Activated CD8-positive, alpha-beta memory T cell treated with anti-CD3 and anti-CD28 coated beads, Interleukin-2, amount 10 ng/mL, durations not matched to agents 7 days and 5 days (primary cell): Measurements from ENCODE around the gene ARID4B. TPM values are rescaled to one million over a fixed set of nuclear protein-coding genes. Genes with fewer than 3 reads are reported as not detected.
"Not testable (repeated sequence)": the region's sequence is repeated elsewhere in the genome, so short reads cannot be mapped to it uniquely, and the experiment has no call there.

ENCODE experiments used
- ATAC-seq: fragments of 150-1000 bp; cut with Tn5 transposase; one replicate; pipeline ENCODE4 v1.10.0; 2021; ENCODE audit warnings: moderate library complexity
- CTCF ChIA-PET: fragments of 350-600 bp; sonication (Branson Sonifier 250); formaldehyde crosslinking; loops from one replicate; lab custom pipeline; 2021; ENCODE audit warnings: antibody characterized with exemption; lab: Charles Lee
- DNase-seq: peaks from one replicate; pipeline ENCODE4 v3.0.0-alpha.2; 2020
- H3K27ac Mint-ChIP-seq: one replicate; pipeline ENCODE4 v1.8.0; 2021; ENCODE audit warnings: mild to moderate bottlenecking, mixed read lengths
- H3K27me3 Mint-ChIP-seq: one replicate; pipeline ENCODE4 v1.8.0; 2021; ENCODE audit warnings: mixed read lengths
- H3K36me3 Mint-ChIP-seq: one replicate; pipeline ENCODE4 v1.8.0; 2021; ENCODE audit warnings: mild to moderate bottlenecking, mixed read lengths
- H3K4me1 Mint-ChIP-seq: one replicate; pipeline ENCODE4 v1.8.0; 2021; ENCODE audit warnings: mixed read lengths
- H3K4me3 Mint-ChIP-seq: one replicate; pipeline ENCODE4 v1.8.0; 2021; ENCODE audit warnings: mild to moderate bottlenecking, moderate library complexity, mixed read lengths
- H3K9me3 Mint-ChIP-seq: one replicate; pipeline ENCODE4 v1.8.0; 2022; ENCODE audit warnings: low read depth, mixed read lengths
- total RNA-seq, 2 experiments: library from RNA; stranded (reverse); gene quantifications; one replicate each; pipeline ENCODE4 v1.2.3, GENCODE V29; 2021

ARID4B gene, protein sequence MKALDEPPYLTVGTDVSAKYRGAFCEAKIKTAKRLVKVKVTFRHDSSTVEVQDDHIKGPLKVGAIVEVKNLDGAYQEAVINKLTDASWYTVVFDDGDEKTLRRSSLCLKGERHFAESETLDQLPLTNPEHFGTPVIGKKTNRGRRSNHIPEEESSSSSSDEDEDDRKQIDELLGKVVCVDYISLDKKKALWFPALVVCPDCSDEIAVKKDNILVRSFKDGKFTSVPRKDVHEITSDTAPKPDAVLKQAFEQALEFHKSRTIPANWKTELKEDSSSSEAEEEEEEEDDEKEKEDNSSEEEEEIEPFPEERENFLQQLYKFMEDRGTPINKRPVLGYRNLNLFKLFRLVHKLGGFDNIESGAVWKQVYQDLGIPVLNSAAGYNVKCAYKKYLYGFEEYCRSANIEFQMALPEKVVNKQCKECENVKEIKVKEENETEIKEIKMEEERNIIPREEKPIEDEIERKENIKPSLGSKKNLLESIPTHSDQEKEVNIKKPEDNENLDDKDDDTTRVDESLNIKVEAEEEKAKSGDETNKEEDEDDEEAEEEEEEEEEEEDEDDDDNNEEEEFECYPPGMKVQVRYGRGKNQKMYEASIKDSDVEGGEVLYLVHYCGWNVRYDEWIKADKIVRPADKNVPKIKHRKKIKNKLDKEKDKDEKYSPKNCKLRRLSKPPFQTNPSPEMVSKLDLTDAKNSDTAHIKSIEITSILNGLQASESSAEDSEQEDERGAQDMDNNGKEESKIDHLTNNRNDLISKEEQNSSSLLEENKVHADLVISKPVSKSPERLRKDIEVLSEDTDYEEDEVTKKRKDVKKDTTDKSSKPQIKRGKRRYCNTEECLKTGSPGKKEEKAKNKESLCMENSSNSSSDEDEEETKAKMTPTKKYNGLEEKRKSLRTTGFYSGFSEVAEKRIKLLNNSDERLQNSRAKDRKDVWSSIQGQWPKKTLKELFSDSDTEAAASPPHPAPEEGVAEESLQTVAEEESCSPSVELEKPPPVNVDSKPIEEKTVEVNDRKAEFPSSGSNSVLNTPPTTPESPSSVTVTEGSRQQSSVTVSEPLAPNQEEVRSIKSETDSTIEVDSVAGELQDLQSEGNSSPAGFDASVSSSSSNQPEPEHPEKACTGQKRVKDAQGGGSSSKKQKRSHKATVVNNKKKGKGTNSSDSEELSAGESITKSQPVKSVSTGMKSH (N-terminal part only)
- 10 to 100 TPM; 43.3 to 61.0 TPM for total RNA-seq

DNA sequence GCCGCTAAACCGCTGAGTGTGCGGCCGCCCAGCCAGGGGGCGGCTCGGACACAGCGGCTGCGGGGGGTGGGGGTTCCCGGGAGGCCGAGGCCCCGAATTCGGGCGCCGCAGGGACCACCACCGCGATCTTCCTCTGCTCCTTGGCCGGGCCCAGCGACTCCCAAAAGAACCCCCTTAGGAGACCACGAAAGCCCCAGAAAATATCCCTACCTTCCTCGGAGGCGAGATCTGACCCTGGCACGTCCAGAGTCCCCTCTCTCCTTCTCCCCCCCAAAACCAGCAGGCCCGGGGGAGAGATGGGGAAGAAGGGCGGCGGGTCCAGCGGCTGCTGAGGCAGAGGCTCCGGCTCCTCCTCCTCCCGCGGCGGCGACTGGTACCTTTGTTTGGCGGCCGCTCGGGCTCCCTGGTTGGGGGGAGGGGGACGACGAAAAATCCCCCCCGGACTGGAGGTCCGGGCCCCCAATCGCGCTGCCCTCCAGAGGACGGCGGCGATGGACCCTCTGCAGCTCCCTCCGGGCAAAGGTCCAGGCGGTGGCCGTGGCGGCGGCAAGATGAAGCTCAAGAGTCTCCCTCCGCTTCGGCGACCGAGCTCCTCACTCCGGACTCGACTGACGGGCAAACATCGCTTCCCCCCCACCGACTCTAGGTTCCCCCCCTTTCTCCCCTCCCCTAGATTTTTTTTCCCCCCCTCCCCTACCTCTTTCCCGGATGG, at the start of gene ARID4B:
Gene ARID4B (minus strand): TSS at position 621 of the 712 bp plus-strand sequence. CDS start 1,260 bp downstream, outside the sequence.
- Mint-ChIP-seq H3K9me3 (no peaks in the 10 kb centered on the region), H3K27ac (peak within 1 kb of the TSS; percentile 98), H3K27me3 (no peaks in the 10 kb centered on the region), H3K36me3 (peaks cover 28% of the 10 kb centered on the region), H3K4me1 (peaks cover 46% of the 10 kb centered on the region), H3K4me3 (peak within 1 kb of the TSS; percentile 99)
- CTCF ChIA-PET = interaction anchor here (1.1 to 3.5 kb wide), 3 partner anchors 52 to 199 kb away, joined by 3 to 14 read pairs (median 3); partner anchors contain the start of gene TOMM20
- peak; percentile 1 for ATAC-seq
- no peak for DNase-seq

DNA sequence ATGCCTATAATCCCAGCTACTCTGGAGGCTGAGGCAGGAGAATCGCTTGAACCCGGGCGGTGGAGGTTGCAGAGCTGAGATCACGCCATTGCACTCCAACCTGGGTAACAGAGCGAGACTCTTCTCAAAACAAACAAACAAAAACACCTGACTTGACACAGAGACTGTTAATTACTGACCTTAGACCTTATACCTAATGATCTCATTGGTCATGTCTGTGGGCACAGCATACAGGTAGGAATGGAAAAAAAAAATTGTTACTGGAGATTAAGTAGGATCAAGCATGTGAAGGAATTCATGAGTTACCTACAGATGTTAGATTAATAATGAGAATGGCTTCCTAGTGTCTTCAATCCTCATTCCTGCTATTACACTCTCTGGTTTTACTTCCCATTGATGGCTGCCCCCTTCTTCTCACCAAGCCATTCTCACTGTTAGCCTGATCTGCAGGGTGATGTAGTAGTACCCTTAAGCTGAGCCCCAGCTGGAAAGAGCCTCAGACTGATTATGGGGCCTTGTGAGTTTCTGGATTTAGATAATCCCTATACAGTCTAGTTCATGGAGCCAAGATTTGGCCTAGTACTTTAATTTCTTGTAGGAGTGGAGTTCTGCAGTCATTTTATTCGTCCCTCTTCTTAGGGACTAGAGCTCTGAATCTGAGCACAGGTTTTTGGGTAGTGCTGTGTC, 48.1 kb upstream of the ARID4B start:
- H3K27me3 Mint-ChIP-seq = no peaks in the 10 kb centered on the region
- ATAC-seq (no peak), DNase-seq (no peak)
- peaks cover 19% of the 10 kb centered on the region for H3K36me3 Mint-ChIP-seq
- no peaks in the 10 kb centered on the region for H3K9me3 Mint-ChIP-seq
- H3K27ac Mint-ChIP-seq = no peak overlapping the region
- CTCF ChIA-PET = interaction anchor here (1.3 kb wide), 1 partner anchor 9 kb away, joined by 4 read pairs; the partner anchor contains the start of gene TBCE
- H3K4me1 Mint-ChIP-seq = no peaks in the 10 kb centered on the region
- no peak overlapping the region for H3K4me3 Mint-ChIP-seq

DNA sequence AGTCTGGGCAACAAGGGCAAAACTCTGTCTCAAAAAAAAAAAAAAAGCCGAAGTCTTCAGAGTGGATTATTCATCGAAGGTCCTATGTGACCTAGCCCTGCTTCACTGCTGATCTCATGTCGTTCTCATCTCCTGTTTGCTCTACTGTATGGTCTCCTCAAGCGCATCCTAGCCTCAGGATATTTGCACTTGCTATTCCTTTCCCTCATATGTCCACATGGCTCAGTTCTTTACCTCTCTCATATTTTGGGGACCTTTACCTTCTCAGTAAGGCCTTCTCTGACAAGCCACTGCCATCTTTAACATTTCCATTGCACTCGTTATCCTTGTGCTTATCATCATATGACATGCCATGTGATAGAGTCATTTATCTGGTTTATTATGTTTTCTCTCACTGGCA, 41.8 kb upstream of the ARID4B start:
- no peaks in the 10 kb centered on the region for H3K9me3 Mint-ChIP-seq
- no peaks in the 10 kb centered on the region for H3K27me3 Mint-ChIP-seq
- no peak for DNase-seq
- H3K4me3 Mint-ChIP-seq = peak overlapping the region; percentile 10
- H3K4me1 Mint-ChIP-seq = peaks cover 27% of the 10 kb centered on the region
- H3K36me3 Mint-ChIP-seq = peaks cover 7% of the 10 kb centered on the region
- ATAC-seq = no peak
- no peak overlapping the region for H3K27ac Mint-ChIP-seq
- CTCF ChIA-PET = no interaction called here

DNA sequence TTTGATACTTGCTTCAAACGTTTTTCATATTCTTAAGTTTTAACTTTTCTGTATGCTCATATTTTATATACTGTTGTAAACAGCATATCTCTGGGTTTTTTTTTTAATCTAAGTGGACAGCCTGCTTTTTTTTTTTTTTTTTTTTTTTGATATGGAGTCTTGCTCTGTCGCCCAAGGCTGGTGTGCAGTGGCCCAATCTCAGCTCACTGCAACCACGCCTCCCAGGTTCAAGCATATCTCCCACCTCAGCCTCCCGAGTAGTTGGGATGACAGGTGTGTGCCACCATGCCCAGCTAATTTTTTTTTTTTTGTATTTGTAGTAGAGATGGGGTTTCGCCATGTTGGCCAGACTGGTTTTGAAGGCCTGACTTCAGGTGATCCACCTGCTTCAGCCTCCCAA, 40.4 kb upstream of the ARID4B start:
- Mint-ChIP-seq H3K27me3 (no peaks in the 10 kb centered on the region), H3K4me1 (peaks cover 27% of the 10 kb centered on the region), H3K27ac (no peak overlapping the region), H3K36me3 (peaks cover 5% of the 10 kb centered on the region), H3K9me3 (no peaks in the 10 kb centered on the region), H3K4me3 (peak overlapping the region; percentile 96)
- ATAC-seq (no peak), DNase-seq (no peak)
- CTCF ChIA-PET = interaction anchor here (0.8 to 1.2 kb wide), 2 partner anchors 39 to 40 kb away, joined by 3 read pairs; no protein-coding TSS in a partner anchor

DNA sequence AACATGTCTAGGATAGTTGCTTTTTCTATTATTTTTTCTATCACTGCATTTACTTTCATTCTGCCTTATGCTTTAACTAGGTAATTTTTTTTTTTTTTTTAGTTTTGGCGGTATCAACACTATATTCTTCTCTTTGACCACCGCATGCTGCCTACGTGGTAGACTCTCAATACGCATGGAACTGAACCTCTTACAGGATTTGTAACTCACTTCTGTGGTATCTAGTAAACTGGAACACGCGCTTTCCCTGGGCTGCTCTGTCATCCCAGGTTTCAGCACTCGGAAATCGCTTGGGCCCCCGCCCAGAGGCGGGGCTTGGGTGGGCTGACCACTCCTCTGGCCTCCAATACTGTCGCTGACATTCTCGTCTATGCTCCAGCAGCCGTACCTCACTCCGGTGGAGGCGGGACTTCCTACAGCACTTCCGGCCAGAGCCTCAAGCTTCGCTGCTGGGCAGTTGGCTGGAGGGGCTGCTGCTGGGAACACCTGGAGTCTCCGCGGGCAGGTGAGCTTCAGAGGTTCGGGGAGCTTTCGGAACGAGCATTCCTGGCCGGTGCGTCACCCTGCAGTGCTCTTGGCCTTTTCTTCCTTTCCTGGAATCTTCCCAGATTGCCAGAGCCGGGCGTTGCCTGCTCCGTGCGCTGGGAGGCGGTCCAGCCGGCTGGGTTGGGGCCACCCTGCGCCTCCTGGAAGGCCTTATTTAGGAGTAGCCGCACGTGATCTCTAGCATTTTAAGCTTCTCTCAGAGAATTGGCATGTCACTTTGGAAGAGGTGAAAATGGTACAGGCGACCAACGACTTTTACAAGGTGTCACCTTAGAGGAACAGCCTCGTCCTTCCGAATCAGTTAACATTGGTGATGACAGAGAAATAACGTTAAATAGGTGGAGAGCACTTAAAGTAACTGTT, 39.3 kb upstream of the ARID4B start, which contains the start of gene TBCE:
Gene TBCE (plus strand): TSS at position 428 of the 909 bp plus-strand sequence. CDS start 12,623 bp downstream, outside the sequence.
- H3K27me3 Mint-ChIP-seq = no peaks in the 10 kb centered on the region
- peak within 1 kb of the TSS; percentile 96 for H3K4me3 Mint-ChIP-seq

DNA sequence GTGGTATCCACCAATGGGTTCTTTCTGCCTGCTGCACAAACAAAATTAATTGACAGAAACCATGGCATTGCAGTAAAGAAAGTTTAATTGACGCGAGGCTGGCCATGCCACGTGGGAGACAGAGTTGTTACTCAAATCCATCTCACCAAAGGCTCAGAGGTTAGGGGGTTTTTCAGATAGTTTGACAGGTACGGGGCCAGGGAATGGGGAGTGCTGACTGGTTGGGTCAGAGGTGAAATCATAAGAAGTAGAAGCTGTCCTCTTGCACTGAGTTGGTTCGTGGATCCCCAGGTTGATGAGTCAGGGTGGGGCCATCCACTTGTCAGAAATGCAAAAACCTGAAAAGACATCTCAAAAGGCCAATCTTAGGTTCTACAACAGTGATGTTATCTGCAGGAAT, 38.3 kb upstream of the ARID4B start:
- H3K27me3 Mint-ChIP-seq = no peaks in the 10 kb centered on the region
- DNase-seq (no peak), ATAC-seq (no peak)
- peak overlapping the region; percentile 61 for H3K27ac Mint-ChIP-seq
- no peaks in the 10 kb centered on the region for H3K9me3 Mint-ChIP-seq
- H3K36me3 Mint-ChIP-seq = peaks cover 5% of the 10 kb centered on the region
- peaks cover 27% of the 10 kb centered on the region for H3K4me1 Mint-ChIP-seq
- peak overlapping the region; percentile 96 for H3K4me3 Mint-ChIP-seq
- CTCF ChIA-PET = interaction anchor here (1.6 to 2.4 kb wide), 2 partner anchors 50 to 138 kb away, joined by 6 to 7 read pairs; partner anchors contain the start of gene B3GALNT2

More for the DNA sequence above, 39.3 kb upstream of the ARID4B start, which contains the start of gene TBCE:
- Mint-ChIP-seq H3K9me3 (no peaks in the 10 kb centered on the region), H3K27ac (peak within 1 kb of the TSS; percentile 93), H3K36me3 (peaks cover 5% of the 10 kb centered on the region), H3K4me1 (peaks cover 27% of the 10 kb centered on the region)
- ATAC-seq (peak; percentile 100), DNase-seq (peak; percentile 94)
- CTCF ChIA-PET = interaction anchor here (0.8 to 2.4 kb wide), 5 partner anchors 10 to 137 kb away, joined by 3 to 7 read pairs (median 4); partner anchors contain the start of gene B3GALNT2

DNA sequence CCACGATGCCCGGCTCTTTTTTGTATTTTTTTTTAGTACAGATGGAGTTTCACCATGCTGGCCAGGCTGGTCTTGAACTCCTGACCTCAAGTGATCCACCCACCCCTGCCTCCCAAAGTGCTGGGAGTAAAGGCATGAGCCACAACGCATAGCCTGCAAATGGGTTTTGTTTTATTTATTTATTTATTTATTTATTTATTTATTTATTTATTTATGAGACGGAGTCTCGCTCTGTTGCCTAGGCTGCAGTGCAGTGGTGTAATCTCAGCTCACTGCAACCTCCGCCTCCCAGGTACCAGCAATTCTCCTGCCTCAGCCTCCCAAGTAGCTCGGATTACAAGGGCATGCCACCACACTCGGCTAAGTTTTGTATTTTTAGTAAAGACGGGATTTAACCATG, 36.2 kb upstream of the ARID4B start:
- H3K27me3 Mint-ChIP-seq, H3K36me3 Mint-ChIP-seq, H3K27ac Mint-ChIP-seq, H3K9me3 Mint-ChIP-seq, H3K4me3 Mint-ChIP-seq, ATAC-seq, DNase-seq: not testable (repeated sequence)
- H3K4me1 Mint-ChIP-seq = peaks cover 24% of the 10 kb centered on the region
- CTCF ChIA-PET = interaction anchor here (1.4 kb wide), 1 partner anchor 14 kb away, joined by 4 read pairs; no protein-coding TSS in a partner anchor

DNA sequence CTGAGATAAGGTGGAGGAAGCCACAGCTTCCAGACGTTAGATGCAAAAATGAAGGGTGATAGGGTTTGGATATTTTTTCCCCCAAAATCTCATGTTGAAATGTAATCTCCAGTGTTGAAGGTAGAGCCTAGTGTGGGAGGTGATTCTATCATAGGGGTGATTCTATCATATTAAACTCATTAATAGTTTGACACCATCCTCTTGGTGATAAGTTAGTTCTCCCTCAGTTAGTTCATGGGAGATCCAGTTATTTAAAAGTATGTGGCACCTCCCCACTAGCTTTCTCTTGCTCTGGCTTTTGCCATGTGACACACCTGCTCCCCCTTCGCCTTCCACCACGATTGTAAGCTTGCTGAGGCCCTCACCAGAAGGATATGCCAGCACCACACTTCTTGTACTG, 30.9 kb upstream of the ARID4B start:
- no peak for ATAC-seq
- CTCF ChIA-PET = no interaction called here

DNA sequence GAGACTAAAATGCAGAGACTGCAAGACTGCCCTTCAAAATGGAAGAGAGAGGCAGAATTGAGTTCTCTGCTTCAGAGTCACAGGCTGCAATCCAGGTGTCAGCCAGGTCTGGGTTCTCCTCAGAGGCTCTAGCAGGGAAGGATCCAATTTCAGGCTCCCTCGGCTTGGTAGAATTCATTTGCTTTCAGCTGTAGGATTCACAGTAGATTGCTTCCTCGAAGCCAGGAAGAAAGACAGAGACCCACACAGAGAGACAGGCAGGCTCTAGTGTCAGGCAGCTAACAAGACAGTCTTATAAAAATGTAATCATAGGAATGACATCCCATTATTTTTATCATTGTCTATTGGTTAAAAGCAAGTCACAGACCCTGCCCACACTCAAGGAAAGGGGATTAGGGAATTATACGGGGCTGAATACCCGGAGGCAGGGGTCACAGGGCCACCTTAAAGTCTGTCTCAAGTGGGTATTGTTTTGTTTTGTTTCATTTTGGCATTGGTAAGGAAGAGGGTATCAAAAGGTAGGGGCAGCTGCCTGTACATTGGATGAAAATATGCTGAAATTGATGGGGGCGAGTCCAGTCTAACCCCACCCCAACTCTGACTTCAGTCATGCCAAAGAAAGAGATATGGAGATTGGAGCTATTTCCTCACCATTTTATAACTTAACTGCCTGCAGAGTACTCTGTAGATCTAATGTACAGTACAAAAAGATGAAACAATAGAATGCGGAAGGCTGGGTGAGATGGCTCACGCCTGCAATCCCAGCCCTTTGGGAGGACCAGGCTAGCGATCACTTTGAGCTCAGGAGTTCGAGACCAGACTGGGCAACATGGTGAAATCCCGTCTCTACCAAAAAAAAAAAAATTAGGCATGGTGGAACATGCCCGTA, 29.8 kb upstream of the ARID4B start:
- no peak overlapping the region for H3K27ac Mint-ChIP-seq
- CTCF ChIA-PET = interaction anchor here (1.3 kb wide), 1 partner anchor 13 kb away, joined by 5 read pairs; no protein-coding TSS in a partner anchor
- no peaks in the 10 kb centered on the region for H3K9me3 Mint-ChIP-seq
- no peaks in the 10 kb centered on the region for H3K4me1 Mint-ChIP-seq
- DNase-seq (no peak), ATAC-seq (no peak)
- H3K27me3 Mint-ChIP-seq = no peaks in the 10 kb centered on the region
- H3K36me3 Mint-ChIP-seq = no peaks in the 10 kb centered on the region
- H3K4me3 Mint-ChIP-seq = no peak overlapping the region

More for the DNA sequence above, 30.9 kb upstream of the ARID4B start:
- Mint-ChIP-seq H3K4me3 (no peak overlapping the region), H3K36me3 (no peaks in the 10 kb centered on the region), H3K27me3 (no peaks in the 10 kb centered on the region), H3K27ac (no peak overlapping the region), H3K4me1 (no peaks in the 10 kb centered on the region), H3K9me3 (no peaks in the 10 kb centered on the region)
- no peak for DNase-seq

DNA sequence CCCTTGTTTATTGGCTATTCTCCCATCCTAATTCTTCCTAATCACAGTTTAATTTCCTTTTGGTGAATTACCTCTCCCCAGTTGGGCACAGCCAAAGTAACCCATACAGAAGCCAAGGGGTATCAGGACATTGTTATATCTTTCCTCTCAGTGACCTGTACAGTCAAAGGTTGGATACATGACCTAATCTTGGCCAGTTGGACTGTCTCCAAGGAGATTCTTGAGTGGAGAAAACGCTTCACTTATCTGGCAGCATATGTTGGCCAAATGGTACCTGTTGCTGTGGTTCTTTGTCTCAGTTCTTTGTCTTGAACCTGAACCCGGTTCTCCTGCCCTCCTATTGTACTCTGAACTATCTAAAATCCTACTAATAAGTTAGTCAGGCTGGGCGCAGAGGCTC, 23.9 kb upstream of the ARID4B start:
- ATAC-seq (no peak), DNase-seq (no peak)
- H3K9me3 Mint-ChIP-seq = no peaks in the 10 kb centered on the region
- H3K4me1 Mint-ChIP-seq = no peaks in the 10 kb centered on the region
- H3K27ac Mint-ChIP-seq = no peak overlapping the region
- H3K36me3 Mint-ChIP-seq = peaks cover 2% of the 10 kb centered on the region
- H3K27me3 Mint-ChIP-seq = no peaks in the 10 kb centered on the region
- CTCF ChIA-PET = no interaction called here
- no peak overlapping the region for H3K4me3 Mint-ChIP-seq
